ENCODE measurements around the gene CLEC5A. TPM values are rescaled to one million over a fixed set of nuclear protein-coding genes. Genes with fewer than 3 reads are reported as not detected.

CLEC5A gene
- polyA plus RNA-seq, 4 donors: 0.21 to 0.67 (median 0.57) TPM

Other genes starting within 250 kb of the CLEC5A start
- 10 to 100 TPM; 11.4 to 30.4 (median 28.1) TPM for gene DENND11, start 244.8 kb downstream of the CLEC5A start, polyA plus RNA-seq (ENCODE audit: insufficient read length in 4 of 4)
- under 1 TPM; 0.19 to 0.60 (median 0.32) TPM for gene WEE2, start 238.6 kb downstream of the CLEC5A start, polyA plus RNA-seq (ENCODE audit: insufficient read length in 4 of 4)
- gene SSBP1, start 208.6 kb downstream of the CLEC5A start, polyA plus RNA-seq (ENCODE audit: insufficient read length in 4 of 4): 100 to 1,000 TPM; 114 to 159 (median 130) TPM
- gene TAS2R3, start 182.9 kb downstream of the CLEC5A start, polyA plus RNA-seq (ENCODE audit: insufficient read length in 4 of 4): 1 to 10 TPM in 1 of 4 donors, under 1 TPM in 3; 0.40 to 1.1 (median 0.85) TPM
- 1 to 10 TPM; 1.2 to 5.7 (median 1.6) TPM for gene TAS2R4, start 170.3 kb downstream of the CLEC5A start, polyA plus RNA-seq (ENCODE audit: insufficient read length in 4 of 4)
- 1 to 10 TPM; 1.7 to 9.3 (median 3.5) TPM for gene TAS2R5, start 156.8 kb downstream of the CLEC5A start, polyA plus RNA-seq (ENCODE audit: insufficient read length in 4 of 4)
- gene PRSS37, start 105.5 kb downstream of the CLEC5A start, polyA plus RNA-seq (ENCODE audit: insufficient read length in 4 of 4): 1 to 10 TPM in 1 of 4 donors, under 1 TPM in 3; 0.14 to 1.0 (median 0.35) TPM
- gene OR9A4, start 30.6 kb downstream of the CLEC5A start, polyA plus RNA-seq (ENCODE audit: insufficient read length in 4 of 4): not detected
- under 1 TPM in 1 of 4 donors, not detected in 3; 0.15 TPM for gene TAS2R38, start 26.8 kb upstream of the CLEC5A start, polyA plus RNA-seq (ENCODE audit: insufficient read length in 4 of 4)
- 10 to 100 TPM in 2 of 4 donors, 1 to 10 TPM in 2; 1.2 to 22.4 (median 12.7) TPM for gene MGAM, start 48.9 kb upstream of the CLEC5A start, polyA plus RNA-seq (ENCODE audit: insufficient read length in 4 of 4)
- gene MGAM2, start 164.7 kb upstream of the CLEC5A start, polyA plus RNA-seq (ENCODE audit: insufficient read length in 4 of 4): under 1 TPM; 0.20 to 0.57 (median 0.54) TPM